Ascending aorta (tissue), 2 donors: ENCODE data around the gene HPCA. TPM values are rescaled to one million over a fixed set of nuclear protein-coding genes. Genes with fewer than 3 reads are reported as not detected.

Source experiments
- DNase-seq, 2 donors: peaks; one replicate each; pipeline ENCODE4 v3.0.0-alpha.2; 2019; ENCODE audit warnings: low spot score in 2 of 2
- H3K27ac ChIP-seq, 2 donors: fragments of 200-600 bp; sonication (generic); one replicate each; pipeline ENCODE4 v1.5.1; 2016 to 2017; ENCODE audit warnings: mild to moderate bottlenecking in 1 of 2
- H3K27me3 ChIP-seq: fragments of 200-600 bp; sonication (generic); one replicate; pipeline ENCODE4 v1.5.1; 2017
- H3K36me3 ChIP-seq, 2 donors: fragments of 200-600 bp; sonication (generic); one replicate each; pipeline ENCODE4 v1.5.1; 2016
- H3K4me1 ChIP-seq, 2 donors: fragments of 200-600 bp; sonication (generic); one replicate each; pipeline ENCODE4 v1.5.1; 2016 to 2017; ENCODE audit warnings: mild to moderate bottlenecking in 1 of 2
- H3K4me3 ChIP-seq, 2 donors: fragments of 200-600 bp; sonication (generic); one replicate each; pipeline ENCODE4 v1.5.1; 2016 to 2017; ENCODE audit warnings: mild to moderate bottlenecking in 1 of 2
- H3K9me3 ChIP-seq, 2 donors: fragments of 200-600 bp; sonication (generic); one replicate each; pipeline ENCODE4 v1.5.1; 2016
- CTCF ChIP-seq, 3 experiments: fragments of 200-600 bp in 2 of 3; fragments of 450-650 bp in 1 of 3; sonication (generic) in 2 of 3; IDR thresholded peaks; one replicate each; pipeline ENCODE4 v1.5.1; 2016 to 2019; ENCODE audit warnings: antibody characterized with exemption in 3 of 3, mild to moderate bottlenecking in 1 of 3, moderate library complexity in 1 of 3
- intact Hi-C: fragments of 100-400 bp; cut with DNase I; formaldehyde crosslinking; loops from one replicate; pipeline ENCODE4 v1.15.1; 2023
- total RNA-seq: library from RNA; depleted of rRNA; stranded (reverse); fragments of >200 nt; gene quantifications from one replicate; pipeline ENCODE4 v1.1.0, GENCODE V29; 2016

The HPCA gene
- total RNA-seq, 1 donor from 2014 or later, result not detected

GRCh38 chr1:32900371-32900955, 14.2 kb downstream of the HPCA start:
- intact Hi-C loops, result no loop called here
- no peak for DNase-seq
- H3K27ac ChIP-seq, result no peak overlapping the region
- no peaks in the 10 kb centered on the region for H3K27me3 ChIP-seq
- peak overlapping the region; percentile 78 to 97 for H3K4me3 ChIP-seq
- TF ChIP-seq CTCF (IDR thresholded peaks at IDR 0.05), result no peak
- H3K4me1 ChIP-seq, result peaks cover 4 to 6% of the 10 kb centered on the region in 2 donors
- no peaks in the 10 kb centered on the region for H3K9me3 ChIP-seq
- no peaks in the 10 kb centered on the region for H3K36me3 ChIP-seq

DNA sequence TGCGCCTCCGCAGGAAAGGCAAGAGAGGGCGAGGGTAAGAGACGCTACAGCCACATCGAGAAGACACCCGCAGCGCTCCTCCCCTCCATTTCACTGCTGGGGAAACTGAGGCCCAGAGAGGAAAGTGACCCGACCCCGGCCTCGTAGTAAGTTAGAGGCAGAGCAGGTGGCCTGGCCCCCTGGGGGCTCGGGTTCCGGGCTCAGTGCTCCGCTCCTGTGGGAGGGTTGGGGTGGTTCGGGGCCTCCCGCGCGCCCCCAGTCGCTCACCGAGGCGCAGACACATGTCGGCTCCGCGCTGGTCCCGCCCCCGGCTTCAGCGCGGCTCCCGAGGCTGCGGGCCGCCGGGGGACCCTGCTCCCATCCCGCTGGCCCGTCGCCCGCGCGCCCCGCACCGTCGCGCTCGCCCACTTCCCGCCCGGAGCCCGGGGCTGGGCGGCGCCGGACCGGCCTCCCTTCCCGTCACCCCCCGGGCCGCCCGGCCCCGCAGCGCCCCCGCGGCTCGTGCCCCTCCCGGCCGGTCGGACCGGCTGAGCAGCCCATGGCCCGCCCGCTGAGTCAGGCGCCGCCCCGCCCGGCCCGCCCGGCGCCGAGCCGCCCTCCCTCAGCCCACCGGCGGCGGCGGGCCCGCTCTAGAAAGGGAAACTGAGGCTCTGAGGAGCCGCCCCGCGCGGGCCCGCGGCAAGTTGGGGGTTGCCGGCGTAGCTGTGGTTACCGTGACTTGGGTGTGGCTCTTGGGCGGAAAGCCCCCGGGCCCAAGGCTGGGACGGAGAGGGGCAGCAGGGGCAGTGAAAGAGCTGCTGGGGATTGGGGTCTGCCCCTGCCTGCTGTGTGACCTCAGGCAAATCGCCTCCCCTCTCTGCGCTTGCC, 14.9 kb downstream of the HPCA start, which contains the start of gene TMEM54:
TSS of gene TMEM54 (minus strand) at position 434 of the 867 bp plus-strand sequence. CDS start at position 283, 151 bp downstream.
- no peak for DNase-seq
- peak in 1 of 3 experiments; percentile 18 for TF ChIP-seq CTCF (IDR thresholded peaks at IDR 0.05)
- H3K27ac ChIP-seq, result no peak within 1 kb of the TSS

GRCh38 chr1:32901823-32902534, 15.7 kb downstream of the HPCA start:
- no peak for DNase-seq
- H3K27ac ChIP-seq, result no peak overlapping the region
- no peaks in the 10 kb centered on the region for H3K27me3 ChIP-seq
- no peaks in the 10 kb centered on the region for H3K36me3 ChIP-seq
- peak in 1 of 3 experiments; percentile 2 for TF ChIP-seq CTCF (IDR thresholded peaks at IDR 0.05)
- peaks cover 4 to 6% of the 10 kb centered on the region in 2 donors for H3K4me1 ChIP-seq
- H3K9me3 ChIP-seq, result no peaks in the 10 kb centered on the region
- intact Hi-C loops, result no loop called here
- H3K4me3 ChIP-seq, result peak overlapping the region; percentile 78 to 97

More for the DNA sequence above, 14.9 kb downstream of the HPCA start, which contains the start of gene TMEM54:
- Histone ChIP-seq H3K4me1 (peaks cover 4 to 6% of the 10 kb centered on the region in 2 donors), H3K9me3 (no peaks in the 10 kb centered on the region), H3K4me3 (peak within 1 kb of the TSS; percentile 78 to 97), H3K27me3 (no peaks in the 10 kb centered on the region), H3K36me3 (no peaks in the 10 kb centered on the region)
- intact Hi-C loops, result no loop called here

- DNase-seq, result no peak
- H3K36me3 ChIP-seq, result no peaks in the 10 kb centered on the region
- TF ChIP-seq CTCF (IDR thresholded peaks at IDR 0.05), result no peak
Measured at GRCh38 chr1:32902535-32902920, 16.2 kb downstream of the HPCA start.

GRCh38 chr1:32903991-32904785, 17.9 kb downstream of the HPCA start:
- no peak overlapping the region for H3K4me3 ChIP-seq
- H3K9me3 ChIP-seq, result no peaks in the 10 kb centered on the region
- H3K4me1 ChIP-seq, result peaks cover 4 to 6% of the 10 kb centered on the region in 2 donors
- TF ChIP-seq CTCF (IDR thresholded peaks at IDR 0.05), result no peak
- no peaks in the 10 kb centered on the region for H3K36me3 ChIP-seq
- intact Hi-C loops, result no loop called here
- H3K27me3 ChIP-seq, result no peaks in the 10 kb centered on the region
- H3K27ac ChIP-seq, result no peak overlapping the region
- no peak for DNase-seq

More at GRCh38 chr1:32902535-32902920, 16.2 kb downstream of the HPCA start:
- H3K4me3 ChIP-seq, result no peak overlapping the region
- H3K27me3 ChIP-seq, result no peaks in the 10 kb centered on the region
- intact Hi-C loops, result no loop called here
- H3K27ac ChIP-seq, result no peak overlapping the region
- H3K4me1 ChIP-seq, result peaks cover 4 to 6% of the 10 kb centered on the region in 2 donors
- H3K9me3 ChIP-seq, result no peaks in the 10 kb centered on the region
